Motor neuron (in vitro differentiated cells): Measurements from ENCODE around the gene SLC7A6OS. TPM values are rescaled to one million over a fixed set of nuclear protein-coding genes. Genes with fewer than 3 reads are reported as not detected.
A peak's percentile ranks its signal among the peaks of the same experiment; 100 is the strongest.

Experiments used
- ATAC-seq, 8 experiments: fragments of 200-7000 bp; cut with Tn5 transposase; replicated peaks in 6 of 8; 2 replicates each; pipeline ENCODE4 v1.8.0; 2021; ENCODE audit warnings: mild to moderate bottlenecking in 8 of 8, moderate library complexity in 8 of 8
- H3K27ac ChIP-seq, 2 donors: fragments of 250-450 bp; sonication (Bioruptor Pico); 2 replicates each; pipeline ENCODE4 v1.9.0; 2021; ENCODE audit warnings: antibody characterized with exemption in 2 of 2, mild to moderate bottlenecking in 2 of 2, moderate library complexity in 1 of 2
- H3K4me1 ChIP-seq, 2 donors: fragments of 250-450 bp; sonication (Bioruptor Pico); replicated peaks in 1 of 2; 2 replicates each; pipeline ENCODE4 v1.6.1; 2021; ENCODE audit warnings: antibody characterized with exemption in 2 of 2, mild to moderate bottlenecking in 2 of 2, moderate library complexity in 1 of 2
- H3K4me3 ChIP-seq, 5 donors: fragments of 250-450 bp; sonication (Bioruptor Pico); 2 replicates each; pipeline ENCODE4 v1.9.0; 2021; ENCODE audit warnings: antibody characterized with exemption in 5 of 5, mild to moderate bottlenecking in 5 of 5, moderate library complexity in 4 of 5
- WGBS, 10 experiments: fragments of 450-650 bp; shearing (Covaris generic); methylation state at CpG; one replicate each; pipeline ENCODE4 v1.0.0; 2022; 5-methylcytosine and 5-hydroxymethylcytosine counted together
- in situ Hi-C, 9 experiments: fragments of 400-800 bp; cut with MboI; loops; one replicate each; pipeline ENCODE4 v1.15.0; 2021; ENCODE audit warnings: low sequenced_read_pairs in 9 of 9, low pct_unique_long_range_greater_than_20kb in 2 of 9; ENCODE audit not compliant: unreplicated experiment in 9 of 9
- total RNA-seq, 8 experiments: library from RNA; unstranded; fragments of 300-600 nt; gene quantifications; 2 replicates each; pipeline versions ENCODE4 v1.2.3 to v1.2.4, GENCODE V29; 2022

The SLC7A6OS gene
- total RNA-seq, 8 experiments from 2014 or later = 12.7 to 29.4 (median 17.9) TPM

GRCh38 chr16:68300734-68301459 is 9.8 kb downstream of the SLC7A6OS start:
- no peaks in the 10 kb centered on the region for H3K4me1 ChIP-seq
- no peak for ATAC-seq
- H3K27ac ChIP-seq = no peak overlapping the region
- in situ Hi-C loops = no loop called here
- WGBS, 10 experiments = 50 to 100% (median 79%) methylated on average over 1 to 7 of the region's 7 CpGs; no CpG with 5 or more reads in 3 of the 10 experiments
- no peak overlapping the region for H3K4me3 ChIP-seq

- WGBS, 10 experiments = 47 to 98% (median 92%) methylated on average over 2 to 9 of the region's 11 CpGs
- peak in 1 of 8 experiments; percentile 22 for ATAC-seq
- no peak overlapping the region for H3K27ac ChIP-seq
- no peaks in the 10 kb centered on the region for H3K4me1 ChIP-seq
- in situ Hi-C loops = no loop called here
- H3K4me3 ChIP-seq = no peak overlapping the region
Measured at GRCh38 chr16:68299571-68300453, 10.9 kb downstream of the SLC7A6OS start.

- peak in 3 of 8 experiments; percentile 36 to 63 (median 56) for ATAC-seq
Measured at GRCh38 chr16:68298907-68299561, 11.7 kb downstream of the SLC7A6OS start.

GRCh38 chr16:68298312-68298711 is 12.4 kb downstream of the SLC7A6OS start:
- Histone ChIP-seq H3K4me3 (no peak overlapping the region), H3K4me1 (no peaks in the 10 kb centered on the region), H3K27ac (no peak overlapping the region)
- 83 to 100% (median 88%) methylated on average over 1 to 3 of the region's 3 CpGs; no CpG with 5 or more reads in 6 of the 10 experiments for WGBS, 10 experiments
- ATAC-seq = no peak
- in situ Hi-C loops = no loop called here

More at GRCh38 chr16:68298907-68299561, 11.7 kb downstream of the SLC7A6OS start:
- WGBS, 10 experiments = 25 to 100% (median 76%) methylated on average over 1 to 5 of the region's 5 CpGs; no CpG with 5 or more reads in 3 of the 10 experiments
- in situ Hi-C loops = no loop called here
- H3K4me1 ChIP-seq = no peaks in the 10 kb centered on the region
- H3K4me3 ChIP-seq = no peak overlapping the region
- H3K27ac ChIP-seq = no peak overlapping the region

- in situ Hi-C loops = no loop called here
- H3K4me1 ChIP-seq = no peaks in the 10 kb centered on the region
- H3K27ac ChIP-seq = no peak overlapping the region
- H3K4me3 ChIP-seq = no peak overlapping the region
- ATAC-seq = no peak
- WGBS, 10 experiments = 0 to 100% (median 88%) methylated on average over 1 to 3 of the region's 3 CpGs
Measured at GRCh38 chr16:68297908-68298307, 12.8 kb downstream of the SLC7A6OS start.

- WGBS, 10 experiments = 0 to 100% (median 82%) methylated on average over 1 to 5 of the region's 6 CpGs
- H3K4me3 ChIP-seq = no peak overlapping the region
- no peaks in the 10 kb centered on the region for H3K4me1 ChIP-seq
- in situ Hi-C loops = no loop called here
- H3K27ac ChIP-seq = no peak overlapping the region
- peak in 3 of 8 experiments; percentile 6 to 33 (median 11) for ATAC-seq
Measured at GRCh38 chr16:68296693-68297092, 14.1 kb downstream of the SLC7A6OS start.

- 60 to 100% (median 91%) methylated on average over 1 to 6 of the region's 12 CpGs; no CpG with 5 or more reads in 3 of the 10 experiments for WGBS, 10 experiments
- no peak overlapping the region for H3K27ac ChIP-seq
- in situ Hi-C loops = no loop called here
- H3K4me3 ChIP-seq = no peak overlapping the region
- H3K4me1 ChIP-seq = no peaks in the 10 kb centered on the region
- ATAC-seq = no peak
Measured at GRCh38 chr16:68296291-68296690, 14.5 kb downstream of the SLC7A6OS start.

GRCh38 chr16:68292425-68292824 is 18.3 kb downstream of the SLC7A6OS start:
- Histone ChIP-seq H3K4me1 (no peaks in the 10 kb centered on the region), H3K4me3 (no peak overlapping the region), H3K27ac (no peak overlapping the region)
- WGBS, 10 experiments = 80 to 100% (median 93%) methylated on average over 1 to 5 of the region's 5 CpGs; no CpG with 5 or more reads in 2 of the 10 experiments
- no peak for ATAC-seq
- in situ Hi-C loops = no loop called here

- 0 to 100% (median 85%) methylated on average over 1 to 2 of the region's 4 CpGs; no CpG with 5 or more reads in 4 of the 10 experiments for WGBS, 10 experiments
- peak in 2 of 8 experiments; percentile 66 to 93 for ATAC-seq
- H3K27ac ChIP-seq = no peak overlapping the region
- no peaks in the 10 kb centered on the region for H3K4me1 ChIP-seq
- in situ Hi-C loops = no loop called here
- no peak overlapping the region for H3K4me3 ChIP-seq
Measured at GRCh38 chr16:68291227-68291626, 19.5 kb downstream of the SLC7A6OS start.

GRCh38 chr16:68290450-68290849 is 20.3 kb downstream of the SLC7A6OS start:
- ATAC-seq = no peak
- no peak overlapping the region for H3K27ac ChIP-seq
- H3K4me1 ChIP-seq = no peaks in the 10 kb centered on the region
- no peak overlapping the region for H3K4me3 ChIP-seq
- in situ Hi-C loops = no loop called here
- WGBS, 10 experiments = 0 to 83% (median 70%) methylated on average over 1 of the region's 6 CpGs; no CpG with 5 or more reads in 6 of the 10 experiments

GRCh38 chr16:68289621-68290329 is 21.0 kb downstream of the SLC7A6OS start:
- H3K4me1 ChIP-seq = no peaks in the 10 kb centered on the region
- 72 to 94% (median 91%) methylated on average over 2 to 4 of the region's 4 CpGs; no CpG with 5 or more reads in 1 of the 10 experiments for WGBS, 10 experiments
- H3K4me3 ChIP-seq = no peak overlapping the region
- H3K27ac ChIP-seq = no peak overlapping the region
- peak in 1 of 8 experiments; percentile 6 for ATAC-seq
- in situ Hi-C loops = no loop called here

GRCh38 chr16:68289202-68289601 is 21.5 kb downstream of the SLC7A6OS start:
- Histone ChIP-seq H3K4me1 (no peaks in the 10 kb centered on the region), H3K4me3 (no peak overlapping the region), H3K27ac (no peak overlapping the region)
- 80 to 100% (median 100%) methylated on average over 1 to 2 of the region's 2 CpGs; no CpG with 5 or more reads in 5 of the 10 experiments for WGBS, 10 experiments
- in situ Hi-C loops = no loop called here
- ATAC-seq = no peak
